K562 (cell line): ENCODE results near the gene TEX261. TPM values are rescaled to one million over a fixed set of nuclear protein-coding genes. Genes with fewer than 3 reads are reported as not detected.

ENCODE experiments used
- MAFG ChIP-seq: fragments of 450-650 bp; conservative IDR thresholded peaks from 2 replicates; pipeline ENCODE4 v1.6.1; 2016; ENCODE audit warnings: missing genetic modification characterization, missing compliant biosample characterization
- POLR2G ChIP-seq: fragments of 200-400 bp; formaldehyde crosslinking; IDR thresholded peaks from 2 replicates; pipeline ENCODE4 v1.6.1; 2017; ENCODE audit warnings: low read depth, mild to moderate bottlenecking, antibody characterized with exemption, low read length, moderate library complexity
- PRDM10 ChIP-seq: fragments of 450-650 bp; IDR thresholded peaks from 2 replicates; pipeline ENCODE4 v1.6.1; 2018; ENCODE audit not compliant: partially characterized antibody
- SIN3B ChIP-seq: fragments of 450-650 bp; IDR thresholded peaks from 2 replicates; pipeline ENCODE4 v1.6.1; 2017; ENCODE audit warnings: low read depth, mild to moderate bottlenecking, moderate library complexity
- ZEB2 ChIP-seq: fragments of 450-650 bp; IDR thresholded peaks from 2 replicates; pipeline ENCODE4 v1.6.1; 2016
- polyA plus RNA-seq, 8 experiments: library from polyadenylated mRNA; depleted of rRNA in 4 of 8; stranded (reverse) in 5 of 8; unstranded in 3 of 8; fragments of >200 nt; fragmentation: Nextera tagmentation in 2 of 8; fragmentation: Illumina TruSeq in 1 of 8; extraction: Ambion mirVana in 2 of 8; extraction: Trizol in 1 of 8; gene quantifications; 2 replicates each; pipeline versions ENCODE4 v1.2.1 to v1.2.3, GENCODE V29; 2011 to 2014; ENCODE audit warnings: inconsistent platforms in 1 of 8, missing spikeins in 1 of 8
- total RNA-seq, 7 experiments: library from RNA; depleted of rRNA in 6 of 7; stranded (reverse); fragments of >200 nt in 6 of 7; fragmentation: Illumina TruSeq in 2 of 7; extraction: Trizol in 2 of 7; gene quantifications; 2 replicates each; pipeline versions ENCODE4 v1.2.1 to v1.2.3, GENCODE V29; 2011 to 2021; ENCODE audit warnings: low replicate concordance in 1 of 7
- TF ChIP-seq, protein P1 (sequence below): sonication (generic); formaldehyde crosslinking; IDR thresholded peaks from 2 replicates; pipeline ENCODE4 v1.9.0; 2022; ENCODE audit warnings: mild to moderate bottlenecking, missing genetic modification reagents

TEX261 gene
- total and polyA plus RNA-seq, 9 of the 15 experiments (the other 6 are each of a cell fraction or from before 2014, with no cell fraction given): 11.9 to 110 (median 51.9) TPM

GRCh38 chr2:71003966-71004755 is 9.5 kb upstream of the TEX261 start (continued):
- TF ChIP-seq POLR2G: no peak
- no peak for TF ChIP-seq SIN3B
- TF ChIP-seq PRDM10: peak; percentile 9
- TF ChIP-seq, protein P1, sequence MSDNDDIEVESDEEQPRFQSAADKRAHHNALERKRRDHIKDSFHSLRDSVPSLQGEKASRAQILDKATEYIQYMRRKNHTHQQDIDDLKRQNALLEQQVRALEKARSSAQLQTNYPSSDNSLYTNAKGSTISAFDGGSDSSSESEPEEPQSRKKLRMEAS (CRISPR knock-in tag): no peak
- TF ChIP-seq ZEB2: no peak
- TF ChIP-seq MAFG (tag): 0 out of 2 replicates have a peak, but pooled peaks have one; percentile 10
